Neural cell (in vitro differentiated cells): ENCODE data around the gene CD300H. TPM values are rescaled to one million over a fixed set of nuclear protein-coding genes. Genes with fewer than 3 reads are reported as not detected.
A peak's percentile ranks its signal among the peaks of the same experiment; 100 is the strongest.

Experiments
- H2AFZ ChIP-seq: fragments of 200-600, 300-800 bp; sonication (generic), shearing (Covaris generic); 2 replicates; pipeline ENCODE4 v1.6.0; 2014; ENCODE audit warnings: low read depth, mild to moderate bottlenecking, antibody characterized with exemption, low read length, moderate library complexity
- H3F3A ChIP-seq: fragments of 200-600 bp; shearing (Covaris generic); 2 replicates; pipeline ENCODE4 v1.6.1; 2016; ENCODE audit warnings: mild to moderate bottlenecking, moderate library complexity, mixed read lengths, antibody characterized with exemption, low read length; ENCODE audit not compliant: insufficient read depth, poor library complexity, severe bottlenecking
- H3K27ac ChIP-seq: fragments of 200-600, 300-800 bp; sonication (generic), shearing (Covaris generic); 2 replicates; pipeline ENCODE4 v1.5.1; 2014; ENCODE audit warnings: mild to moderate bottlenecking, low read length, moderate library complexity
- H3K27me3 ChIP-seq: fragments of 300-800, 200-600 bp; sonication (generic), shearing (Covaris generic); 2 replicates; pipeline ENCODE4 v1.6.0; 2014; ENCODE audit warnings: mild to moderate bottlenecking, low read depth, low read length, moderate library complexity; ENCODE audit not compliant: insufficient read depth
- H3K36me3 ChIP-seq: fragments of 300-800, 200-600 bp; sonication (generic), shearing (Covaris generic); 2 replicates; pipeline ENCODE4 v1.5.1; 2014; ENCODE audit warnings: mild to moderate bottlenecking, antibody characterized with exemption, low read length, moderate library complexity; ENCODE audit not compliant: insufficient read depth
- H3K4me2 ChIP-seq: fragments of 300-800, 200-600 bp; sonication (generic), shearing (Covaris generic); 2 replicates; pipeline ENCODE4 v1.6.0; 2014; ENCODE audit warnings: mild to moderate bottlenecking, low read length
- H3K4me3 ChIP-seq: fragments of 300-800, 200-600 bp; sonication (generic), shearing (Covaris generic); 2 replicates; pipeline ENCODE4 v1.5.1; 2014; ENCODE audit warnings: mild to moderate bottlenecking, low read length, moderate library complexity
- H3K79me2 ChIP-seq: fragments of 200-600 bp; shearing (Covaris generic); replicated peaks from 2 replicates; pipeline ENCODE4 v1.6.0; 2014; ENCODE audit warnings: mild to moderate bottlenecking, low read length, moderate library complexity; ENCODE audit not compliant: insufficient read depth
- H3K9ac ChIP-seq: fragments of 300-800, 200-600 bp; sonication (generic), shearing (Covaris generic); 2 replicates; pipeline ENCODE4 v1.6.1; 2016; ENCODE audit warnings: mild to moderate bottlenecking, low read length, mixed read lengths
- H3K9me2 ChIP-seq: fragments of 200-600 bp; shearing (Covaris generic); 2 replicates; pipeline ENCODE4 v1.6.1; 2016; ENCODE audit warnings: mild to moderate bottlenecking, low read length, mixed read lengths; ENCODE audit not compliant: insufficient read depth
- H3K9me3 ChIP-seq: fragments of 200-600, 300-800 bp; sonication (generic), shearing (Covaris generic); 2 replicates; pipeline ENCODE4 v1.6.1; 2016; ENCODE audit warnings: mild to moderate bottlenecking, mixed run types, low read length, moderate library complexity, mixed read lengths
- H4K20me1 ChIP-seq: fragments of 200-600 bp; shearing (Covaris generic); 2 replicates; pipeline ENCODE4 v1.6.1; 2016; ENCODE audit warnings: mild to moderate bottlenecking, mixed run types; ENCODE audit not compliant: insufficient read depth
- CTCF ChIP-seq: fragments of 450-650 bp; IDR thresholded peaks from 2 replicates; pipeline ENCODE4 v1.5.1; 2014; ENCODE audit warnings: antibody characterized with exemption, mild to moderate bottlenecking, moderate library complexity; ENCODE audit not compliant: poor library complexity, severe bottlenecking
- EP300 ChIP-seq: fragments of 450-650 bp; conservative IDR thresholded peaks from 2 replicates; pipeline ENCODE4 v1.6.1; 2014; ENCODE audit warnings: antibody characterized with exemption, mild to moderate bottlenecking, moderate library complexity; ENCODE audit not compliant: poor library complexity, severe bottlenecking
- POLR2AphosphoS5 ChIP-seq: IDR thresholded peaks from 2 replicates; pipeline ENCODE4 v1.6.1; 2012
- RAD21 ChIP-seq: fragments of 450-650 bp; conservative IDR thresholded peaks from 2 replicates; pipeline ENCODE4 v1.6.1; 2014; ENCODE audit warnings: antibody characterized with exemption, mild to moderate bottlenecking, moderate library complexity
- REST ChIP-seq: IDR thresholded peaks from 2 replicates; pipeline ENCODE4 v1.6.1; 2012; ENCODE audit warnings: borderline replicate concordance
- SMC3 ChIP-seq: fragments of 450-650 bp; conservative IDR thresholded peaks from 2 replicates; pipeline ENCODE4 v1.6.1; 2014; ENCODE audit warnings: antibody characterized with exemption, mild to moderate bottlenecking, moderate library complexity; ENCODE audit not compliant: poor library complexity
- TAF1 ChIP-seq: IDR thresholded peaks from 2 replicates; pipeline ENCODE4 v1.6.1; 2012; ENCODE audit warnings: low read depth
- polyA plus RNA-seq: library from polyadenylated mRNA; depleted of rRNA; stranded (reverse); fragments of >200 nt; gene quantifications from 2 replicates; pipeline ENCODE4 v1.2.3, GENCODE V29; 2014

Gene CD300H
- polyA plus RNA-seq, 1 donor from 2014 or later: not detected

DNA sequence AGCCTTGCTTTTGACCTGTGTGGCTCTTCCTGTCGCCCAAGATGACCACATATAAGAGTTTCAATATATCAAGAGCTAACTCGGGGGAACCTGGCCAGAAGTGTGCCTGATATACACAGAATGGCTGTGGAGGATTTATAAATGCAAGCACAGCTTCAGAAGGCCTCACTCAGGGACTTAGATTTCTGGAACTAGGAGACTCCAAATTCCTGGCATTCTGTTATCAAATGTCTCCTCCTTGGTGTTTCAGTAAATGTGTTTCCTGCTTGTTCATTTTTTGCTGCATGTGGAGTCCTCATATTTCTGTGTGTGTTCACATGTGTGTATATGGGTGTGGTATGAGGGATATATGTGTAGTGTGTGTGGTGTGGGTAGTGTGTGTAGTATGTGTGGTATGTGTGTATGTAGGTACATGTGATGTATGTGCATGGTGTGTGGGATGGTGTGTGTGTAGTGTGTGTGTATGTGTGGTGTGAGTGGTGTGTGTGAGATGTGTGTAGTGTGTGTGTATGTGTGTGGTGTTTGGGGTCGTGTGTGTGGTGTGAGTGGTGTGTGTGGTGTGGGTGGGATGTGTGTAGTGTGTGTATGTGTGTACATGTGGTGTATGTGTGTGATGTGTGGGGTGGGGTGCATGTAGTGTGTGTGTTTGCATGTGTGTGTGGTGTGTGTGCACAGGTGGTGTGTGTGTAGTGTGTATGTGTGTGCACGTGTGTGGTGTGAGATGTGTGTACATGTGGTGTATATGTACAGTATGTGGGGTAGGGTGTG lies 981 bp upstream of the CD300H start (continued):
- no peak for TF ChIP-seq REST

- Histone ChIP-seq H3K27me3 (no peaks in the 10 kb centered on the region), H3K36me3 (no peaks in the 10 kb centered on the region), H3F3A (no peaks in the 10 kb centered on the region), H3K9me3 (no peaks in the 10 kb centered on the region), H2AFZ (no peak overlapping the region), H3K4me2 (no peak overlapping the region), H3K27ac (no peak overlapping the region), H3K79me2 (no peaks in the 10 kb centered on the region), H3K4me3 (no peak overlapping the region), H3K9ac (no peak overlapping the region), H4K20me1 (no peaks in the 10 kb centered on the region), H3K9me2 (no peaks in the 10 kb centered on the region)
- peak; percentile 29 for TF ChIP-seq RAD21
- TF ChIP-seq CTCF: peak; percentile 50
- no peak for TF ChIP-seq TAF1
Measured at GRCh38 chr17:74566132-74566753, 1.1 kb downstream of the CD300H start.

- Histone ChIP-seq H3K36me3 (no peaks in the 10 kb centered on the region), H3K27ac (no peak overlapping the region), H2AFZ (no peak overlapping the region), H3K27me3 (no peaks in the 10 kb centered on the region), H3K4me3 (no peak overlapping the region), H3F3A (no peaks in the 10 kb centered on the region), H3K4me2 (no peak overlapping the region), H3K9ac (no peak overlapping the region), H3K9me3 (no peaks in the 10 kb centered on the region), H3K79me2 (no peaks in the 10 kb centered on the region), H3K9me2 (no peaks in the 10 kb centered on the region), H4K20me1 (no peaks in the 10 kb centered on the region)
- TF ChIP-seq POLR2AphosphoS5 (no peak), SMC3 (no peak), RAD21 (no peak), EP300 (no peak), CTCF (no peak)
Measured at GRCh38 chr17:74565126-74565525, 2.2 kb downstream of the CD300H start.
